ENCODE results near the gene EIF1AD.
"Not testable (repeated sequence)": the region's sequence is repeated elsewhere in the genome, so short reads cannot be mapped to it uniquely, and the experiment has no call there.

EIF1AD gene

GRCh38 chr11:66011239-66011784 lies 9.4 kb upstream of the EIF1AD start:
- Histone ChIP-seq H3K4me2 (no peak overlapping the region), H3K4me1 (ENCODE audit: low read depth, poor library complexity, severe bottlenecking) (peaks cover 7% of the 10 kb centered on the region), H2AFZ (ENCODE audit: low read depth) (no peak overlapping the region)

GRCh38 chr11:66010036-66010435 lies 8.1 kb upstream of the EIF1AD start:
- H4K20me1 ChIP-seq (ENCODE audit: insufficient read depth); H3K9ac ChIP-seq: not testable (repeated sequence)

More at GRCh38 chr11:66011239-66011784, 9.4 kb upstream of the EIF1AD start:
- Histone ChIP-seq H4K20me1 (ENCODE audit: insufficient read depth) (no peaks in the 10 kb centered on the region), H3K36me3 (ENCODE audit: insufficient read depth) (no peaks in the 10 kb centered on the region), H3K79me2 (ENCODE audit: insufficient read depth, low read depth) (no peaks in the 10 kb centered on the region), H3K27me3 (ENCODE audit: insufficient read depth, low read depth) (no peaks in the 10 kb centered on the region), H3K9ac (no peak overlapping the region), H3K27ac (no peak overlapping the region), H3K4me3 (IDR thresholded peaks at IDR 0.05; ENCODE audit: insufficient read depth, low read depth, low read length) (no peak overlapping the region)
- TF ChIP-seq CTCF (conservative IDR thresholded peaks at IDR 0.05; ENCODE audit: low read depth, low read length) = no peak

GRCh38 chr11:66008468-66009101 lies 6.6 kb upstream of the EIF1AD start:
- Histone ChIP-seq H2AFZ (ENCODE audit: low read depth) (no peak overlapping the region), H3K4me2 (no peak overlapping the region)

More at GRCh38 chr11:66010036-66010435, 8.1 kb upstream of the EIF1AD start:
- not testable (repeated sequence) for H3K27ac ChIP-seq; H3K79me2 ChIP-seq (ENCODE audit: insufficient read depth, low read depth); H3K4me2 ChIP-seq; H3K27me3 ChIP-seq (ENCODE audit: insufficient read depth, low read depth); H3K4me3 ChIP-seq (IDR thresholded peaks at IDR 0.05; ENCODE audit: insufficient read depth, low read depth, low read length); H2AFZ ChIP-seq (ENCODE audit: low read depth); H3K36me3 ChIP-seq (ENCODE audit: insufficient read depth)
- H3K4me1 ChIP-seq (ENCODE audit: low read depth, poor library complexity, severe bottlenecking) = peaks cover 13% of the 10 kb centered on the region

GRCh38 chr11:66008095-66008467 lies 6.1 kb upstream of the EIF1AD start:
- H3K36me3 ChIP-seq (ENCODE audit: insufficient read depth) = 0 out of 2 replicates have a peak, but pooled peaks cover 5% of the 10 kb centered on the region
- no peak overlapping the region for H3K4me2 ChIP-seq
- H3K27me3 ChIP-seq (ENCODE audit: insufficient read depth, low read depth) = no peaks in the 10 kb centered on the region
- H3K4me3 ChIP-seq (IDR thresholded peaks at IDR 0.05; ENCODE audit: insufficient read depth, low read depth, low read length) = no peak overlapping the region
- H3K79me2 ChIP-seq (ENCODE audit: insufficient read depth, low read depth) = peaks cover 4% of the 10 kb centered on the region; the same call in 1 of the 2 replicates
- peaks cover 18% of the 10 kb centered on the region for H3K4me1 ChIP-seq (ENCODE audit: low read depth, poor library complexity, severe bottlenecking)
- no peak overlapping the region for H3K27ac ChIP-seq
- no peak overlapping the region for H3K9ac ChIP-seq
- H4K20me1 ChIP-seq (ENCODE audit: insufficient read depth) = no peaks in the 10 kb centered on the region
- no peak for TF ChIP-seq CTCF (conservative IDR thresholded peaks at IDR 0.05; ENCODE audit: low read depth, low read length)
- no peak overlapping the region for H2AFZ ChIP-seq (ENCODE audit: low read depth)

More at GRCh38 chr11:66008468-66009101, 6.6 kb upstream of the EIF1AD start:
- no peak for TF ChIP-seq CTCF (conservative IDR thresholded peaks at IDR 0.05; ENCODE audit: low read depth, low read length)
- no peaks in the 10 kb centered on the region for H4K20me1 ChIP-seq (ENCODE audit: insufficient read depth)
- no peak overlapping the region for H3K27ac ChIP-seq
- H3K36me3 ChIP-seq (ENCODE audit: insufficient read depth) = 0 out of 2 replicates have a peak, but pooled peaks cover 5% of the 10 kb centered on the region
- H3K27me3 ChIP-seq (ENCODE audit: insufficient read depth, low read depth) = no peaks in the 10 kb centered on the region
- H3K4me1 ChIP-seq (ENCODE audit: low read depth, poor library complexity, severe bottlenecking) = peaks cover 18% of the 10 kb centered on the region
- H3K9ac ChIP-seq = no peak overlapping the region
- no peaks in the 10 kb centered on the region for H3K79me2 ChIP-seq (ENCODE audit: insufficient read depth, low read depth)
- no peak overlapping the region for H3K4me3 ChIP-seq (IDR thresholded peaks at IDR 0.05; ENCODE audit: insufficient read depth, low read depth, low read length)

- H3K9ac ChIP-seq = no peak overlapping the region
- peaks cover 8% of the 10 kb centered on the region; the same call in 1 of the 2 replicates for H3K79me2 ChIP-seq (ENCODE audit: insufficient read depth, low read depth)
- no peak overlapping the region for H3K4me2 ChIP-seq
- no peak overlapping the region for H3K4me3 ChIP-seq (IDR thresholded peaks at IDR 0.05; ENCODE audit: insufficient read depth, low read depth, low read length)
- no peak overlapping the region for H2AFZ ChIP-seq (ENCODE audit: low read depth)
- H3K4me1 ChIP-seq (ENCODE audit: low read depth, poor library complexity, severe bottlenecking) = peaks cover 18% of the 10 kb centered on the region
- no peak for TF ChIP-seq CTCF (conservative IDR thresholded peaks at IDR 0.05; ENCODE audit: low read depth, low read length)
- no peak overlapping the region for H3K27ac ChIP-seq
- no peaks in the 10 kb centered on the region for H4K20me1 ChIP-seq (ENCODE audit: insufficient read depth)
- 0 out of 2 replicates have a peak, but pooled peaks cover 5% of the 10 kb centered on the region for H3K36me3 ChIP-seq (ENCODE audit: insufficient read depth)
- H3K27me3 ChIP-seq (ENCODE audit: insufficient read depth, low read depth) = no peaks in the 10 kb centered on the region
These were observed 5.3 kb upstream of the EIF1AD start for GRCh38 chr11:66007201-66007634.
